CD4-positive, alpha-beta T cell (primary cell): ENCODE measurements around the gene ATP7A. TPM values are rescaled to one million over a fixed set of nuclear protein-coding genes. Genes with fewer than 3 reads are reported as not detected.

Source experiments
- total RNA-seq, 174 experiments: library from RNA in 2 of 174; stranded (reverse) in 2 of 174; gene quantifications; one replicate each; pipeline ENCODE4 v1.2.3 and lab custom pipeline; 2021 to 2026

ATP7A gene
- total RNA-seq, 2 experiments from 2014 or later = 12.1 to 12.8 TPM

Other genes with a start within 250 kb of the ATP7A start
- gene ATRX, start 124.5 kb upstream of the ATP7A start, total RNA-seq = 10 to 100 TPM; 72.7 to 79.5 TPM
- 10 to 100 TPM; 29.9 to 31.0 TPM for gene MAGT1, start 15.3 kb upstream of the ATP7A start, total RNA-seq
- 100 to 1,000 TPM; 106 to 117 TPM for gene COX7B, start 11.2 kb upstream of the ATP7A start, total RNA-seq
- gene PGAM4, start 58.9 kb downstream of the ATP7A start, total RNA-seq = not detected
- 100 to 1,000 TPM; 267 to 281 TPM for gene PGK1, start 193.6 kb downstream of the ATP7A start, total RNA-seq
- 10 to 100 TPM in 1 of 2 experiments, 1 to 10 TPM in 1; 9.6 to 10.3 TPM for gene TAF9B, start 229.0 kb downstream of the ATP7A start, total RNA-seq